Ovary (tissue), 3 donors: ENCODE measurements around the gene HSPA1B.

ENCODE experiments used
- EP300 ChIP-seq: sonication (generic); formaldehyde crosslinking; IDR thresholded peaks from one replicate; pipeline ENCODE4 v1.6.1; 2017; ENCODE audit warnings: antibody characterized with exemption
- TF ChIP-seq, protein P1 (sequence below), 3 donors: fragments of 450-650 bp in 2 of 3; fragments of 200-600 bp in 1 of 3; IDR thresholded peaks; one replicate each; pipeline versions ENCODE4 v1.5.1 to v1.8.0; 2016 to 2022; ENCODE audit warnings: antibody characterized with exemption in 3 of 3, mild to moderate bottlenecking in 1 of 3
- donor health status: DM: no; HTN: no; CAD: no.

DNA sequence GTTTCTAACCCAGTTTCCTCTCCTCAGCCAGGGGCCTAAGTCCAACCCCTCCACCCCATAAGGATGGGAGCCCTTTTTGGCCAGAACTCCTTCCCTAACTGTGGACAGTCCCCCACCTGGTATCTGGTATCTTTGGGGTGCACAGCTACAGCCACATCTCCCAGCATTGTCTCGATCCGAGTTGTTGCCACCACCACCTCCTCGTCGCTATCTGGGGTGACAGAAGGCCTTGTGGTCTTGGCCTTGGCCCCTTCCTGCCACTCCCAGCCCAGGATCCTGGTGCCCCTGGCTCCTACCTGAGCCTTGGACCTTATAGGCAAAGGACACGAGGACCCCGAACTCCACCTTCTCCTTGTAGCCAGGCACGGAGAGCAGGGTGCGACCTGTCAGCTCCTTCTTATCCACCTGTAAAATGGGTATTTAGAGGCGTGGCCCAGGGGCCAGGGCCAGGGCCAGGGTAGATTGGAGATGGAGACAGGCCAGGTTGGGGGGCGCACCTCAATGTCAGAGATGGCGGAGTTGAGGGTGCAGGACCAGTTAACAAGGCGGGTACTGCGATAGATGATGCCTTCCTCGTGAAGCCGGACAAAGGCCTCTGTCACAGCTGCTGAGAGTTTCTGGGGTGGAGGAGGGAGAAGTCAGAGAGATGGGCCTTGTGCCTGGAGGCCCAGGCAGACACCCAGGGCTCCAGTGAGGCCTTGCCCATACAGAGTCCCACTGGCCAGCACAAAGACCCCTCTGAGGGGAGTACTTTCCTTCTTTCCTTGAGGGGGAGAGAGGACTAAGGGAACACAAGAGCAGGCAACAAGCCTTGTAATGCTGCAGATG lies 43.2 kb upstream of the HSPA1B start:
- TF ChIP-seq, protein P1, sequence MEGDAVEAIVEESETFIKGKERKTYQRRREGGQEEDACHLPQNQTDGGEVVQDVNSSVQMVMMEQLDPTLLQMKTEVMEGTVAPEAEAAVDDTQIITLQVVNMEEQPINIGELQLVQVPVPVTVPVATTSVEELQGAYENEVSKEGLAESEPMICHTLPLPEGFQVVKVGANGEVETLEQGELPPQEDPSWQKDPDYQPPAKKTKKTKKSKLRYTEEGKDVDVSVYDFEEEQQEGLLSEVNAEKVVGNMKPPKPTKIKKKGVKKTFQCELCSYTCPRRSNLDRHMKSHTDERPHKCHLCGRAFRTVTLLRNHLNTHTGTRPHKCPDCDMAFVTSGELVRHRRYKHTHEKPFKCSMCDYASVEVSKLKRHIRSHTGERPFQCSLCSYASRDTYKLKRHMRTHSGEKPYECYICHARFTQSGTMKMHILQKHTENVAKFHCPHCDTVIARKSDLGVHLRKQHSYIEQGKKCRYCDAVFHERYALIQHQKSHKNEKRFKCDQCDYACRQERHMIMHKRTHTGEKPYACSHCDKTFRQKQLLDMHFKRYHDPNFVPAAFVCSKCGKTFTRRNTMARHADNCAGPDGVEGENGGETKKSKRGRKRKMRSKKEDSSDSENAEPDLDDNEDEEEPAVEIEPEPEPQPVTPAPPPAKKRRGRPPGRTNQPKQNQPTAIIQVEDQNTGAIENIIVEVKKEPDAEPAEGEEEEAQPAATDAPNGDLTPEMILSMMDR (IDR thresholded peaks at IDR 0.05): no peak
- TF ChIP-seq EP300: no peak
